MM.1S (cell line): ENCODE measurements around the gene TRPT1.

Experiments
- DNase-seq: peaks from one replicate; pipeline ENCODE4 v3.0.0-alpha.2; 2015
- H2AFZ ChIP-seq: fragments of 300-600 bp; sonication (generic); 2 replicates; pipeline ENCODE4 v1.6.0; 2016; ENCODE audit warnings: antibody characterized with exemption, low read length
- H3F3A ChIP-seq: fragments of 300-600 bp; sonication (generic); 2 replicates; pipeline ENCODE4 v1.6.1; 2016; ENCODE audit warnings: mild to moderate bottlenecking, antibody characterized with exemption, low read length, moderate library complexity, mixed read lengths; ENCODE audit not compliant: insufficient read depth
- H3K27ac ChIP-seq: fragments of 300-600 bp; sonication (generic); 2 replicates; pipeline ENCODE4 v1.5.1; 2016; ENCODE audit warnings: mild to moderate bottlenecking, low read length
- H3K27me3 ChIP-seq: fragments of 300-600 bp; sonication (generic); replicated peaks from 2 replicates; pipeline ENCODE4 v1.6.0; 2016; ENCODE audit warnings: low read length; ENCODE audit not compliant: insufficient read depth
- H3K36me3 ChIP-seq: fragments of 300-600 bp; sonication (generic); replicated peaks from 2 replicates; pipeline ENCODE4 v1.6.1; 2016; ENCODE audit warnings: mild to moderate bottlenecking, low read length, mixed read lengths; ENCODE audit not compliant: insufficient read depth
- H3K4me1 ChIP-seq: fragments of 300-600 bp; sonication (generic); 2 replicates; pipeline ENCODE4 v1.6.1; 2016; ENCODE audit warnings: low read length, mixed read lengths
- H3K4me2 ChIP-seq: fragments of 300-600 bp; sonication (generic); 2 replicates; pipeline ENCODE4 v1.6.0; 2016; ENCODE audit warnings: low read depth, low read length
- H3K4me3 ChIP-seq: fragments of 300-600 bp; sonication (generic); 2 replicates; pipeline ENCODE4 v1.5.1; 2016; ENCODE audit warnings: low read length, mixed read lengths
- H3K79me2 ChIP-seq: fragments of 300-600 bp; sonication (generic); 2 replicates; pipeline ENCODE4 v1.6.1; 2016; ENCODE audit warnings: mixed run types, low read length, mixed read lengths
- H3K9ac ChIP-seq: fragments of 300-600 bp; sonication (generic); 2 replicates; pipeline ENCODE4 v1.6.1; 2016; ENCODE audit warnings: low read length, mixed read lengths
- H3K9me2 ChIP-seq: fragments of 300-600 bp; sonication (generic); replicated peaks from 2 replicates; pipeline ENCODE4 v1.6.1; 2016; ENCODE audit warnings: mild to moderate bottlenecking, low read length, mixed read lengths; ENCODE audit not compliant: insufficient read depth
- H3K9me3 ChIP-seq: fragments of 300-600 bp; sonication (generic); replicated peaks from 2 replicates; pipeline ENCODE4 v1.6.1; 2016; ENCODE audit warnings: mild to moderate bottlenecking, low read length, mixed read lengths; ENCODE audit not compliant: insufficient read depth
- H4K20me1 ChIP-seq: fragments of 300-600 bp; sonication (generic); 2 replicates; pipeline ENCODE4 v1.6.1; 2016; ENCODE audit warnings: mild to moderate bottlenecking, low read length, moderate library complexity, mixed read lengths; ENCODE audit not compliant: insufficient read depth
- CTCF ChIP-seq: fragments of 300-600 bp; sonication (generic); IDR thresholded peaks from 2 replicates; pipeline ENCODE4 v1.5.1; 2016; ENCODE audit warnings: antibody characterized with exemption, low read length, mixed read lengths
- EZH2 ChIP-seq: fragments of 300-600 bp; sonication (generic); optimal IDR thresholded peaks from 2 replicates; pipeline ENCODE3; 2017; ENCODE audit warnings: low read depth, mild to moderate bottlenecking, antibody characterized with exemption, low read length, mixed read lengths
- EZH2phosphoT487 ChIP-seq: fragments of 300-600 bp; sonication (generic); IDR thresholded peaks from 2 replicates; pipeline ENCODE4 v1.6.1; 2018; ENCODE audit warnings: antibody characterized with exemption, low read length

The TRPT1 gene

GRCh38 chr11:64232182-64232966 is 6.4 kb upstream of the TRPT1 start:
- no peak overlapping the region for H3K9ac ChIP-seq
- peaks cover 20% of the 10 kb centered on the region for H3K79me2 ChIP-seq

GRCh38 chr11:64231546-64231945 is 5.6 kb upstream of the TRPT1 start:
- Histone ChIP-seq H3F3A (peaks cover 10% of the 10 kb centered on the region), H3K4me3 (no peak overlapping the region), H3K9ac (no peak overlapping the region), H3K4me2 (no peak overlapping the region), H2AFZ (no peak overlapping the region), H3K36me3 (no peaks in the 10 kb centered on the region), H3K9me2 (no peaks in the 10 kb centered on the region), H3K27ac (no peak overlapping the region), H4K20me1 (no peaks in the 10 kb centered on the region), H3K27me3 (no peaks in the 10 kb centered on the region), H3K79me2 (peaks cover 29% of the 10 kb centered on the region), H3K9me3 (no peaks in the 10 kb centered on the region), H3K4me1 (peaks cover 14% of the 10 kb centered on the region)
- TF ChIP-seq EZH2phosphoT487 (no peak), CTCF (no peak), EZH2 (no peak)
- no peak for DNase-seq

More at GRCh38 chr11:64232182-64232966, 6.4 kb upstream of the TRPT1 start:
- H3K27ac ChIP-seq, result no peak overlapping the region
- no peak overlapping the region for H3K4me2 ChIP-seq
- no peaks in the 10 kb centered on the region for H3K9me2 ChIP-seq
- H3K36me3 ChIP-seq, result no peaks in the 10 kb centered on the region
- H3K9me3 ChIP-seq, result no peaks in the 10 kb centered on the region
- no peaks in the 10 kb centered on the region for H4K20me1 ChIP-seq
- no peaks in the 10 kb centered on the region for H3K27me3 ChIP-seq
- H2AFZ ChIP-seq, result no peak overlapping the region
- peaks cover 6% of the 10 kb centered on the region for H3K4me1 ChIP-seq
- peaks cover 10% of the 10 kb centered on the region for H3F3A ChIP-seq
- H3K4me3 ChIP-seq, result no peak overlapping the region
- DNase-seq, result no peak
- TF ChIP-seq CTCF (no peak), EZH2 (no peak), EZH2phosphoT487 (no peak)

GRCh38 chr11:64230985-64231365 is 5.0 kb upstream of the TRPT1 start:
- peaks cover 31% of the 10 kb centered on the region for H3K79me2 ChIP-seq

More at GRCh38 chr11:64230985-64231365, 5.0 kb upstream of the TRPT1 start:
- Histone ChIP-seq H3K4me2 (peak overlapping the region; percentile 85), H4K20me1 (no peaks in the 10 kb centered on the region), H2AFZ (peak overlapping the region; percentile 78), H3K27ac (peak overlapping the region; percentile 51; the same call in 1 of the 2 replicates), H3K9ac (peak overlapping the region; percentile 89), H3K36me3 (no peaks in the 10 kb centered on the region), H3K9me3 (no peaks in the 10 kb centered on the region), H3K4me1 (peaks cover 14% of the 10 kb centered on the region), H3K9me2 (no peaks in the 10 kb centered on the region), H3K4me3 (peak overlapping the region; percentile 97), H3F3A (peaks cover 10% of the 10 kb centered on the region), H3K27me3 (no peaks in the 10 kb centered on the region)
- no peak for DNase-seq
- TF ChIP-seq CTCF, result no peak
- TF ChIP-seq EZH2, result no peak
- no peak for TF ChIP-seq EZH2phosphoT487
